ENCODE results near the gene DIDO1.

DNA sequence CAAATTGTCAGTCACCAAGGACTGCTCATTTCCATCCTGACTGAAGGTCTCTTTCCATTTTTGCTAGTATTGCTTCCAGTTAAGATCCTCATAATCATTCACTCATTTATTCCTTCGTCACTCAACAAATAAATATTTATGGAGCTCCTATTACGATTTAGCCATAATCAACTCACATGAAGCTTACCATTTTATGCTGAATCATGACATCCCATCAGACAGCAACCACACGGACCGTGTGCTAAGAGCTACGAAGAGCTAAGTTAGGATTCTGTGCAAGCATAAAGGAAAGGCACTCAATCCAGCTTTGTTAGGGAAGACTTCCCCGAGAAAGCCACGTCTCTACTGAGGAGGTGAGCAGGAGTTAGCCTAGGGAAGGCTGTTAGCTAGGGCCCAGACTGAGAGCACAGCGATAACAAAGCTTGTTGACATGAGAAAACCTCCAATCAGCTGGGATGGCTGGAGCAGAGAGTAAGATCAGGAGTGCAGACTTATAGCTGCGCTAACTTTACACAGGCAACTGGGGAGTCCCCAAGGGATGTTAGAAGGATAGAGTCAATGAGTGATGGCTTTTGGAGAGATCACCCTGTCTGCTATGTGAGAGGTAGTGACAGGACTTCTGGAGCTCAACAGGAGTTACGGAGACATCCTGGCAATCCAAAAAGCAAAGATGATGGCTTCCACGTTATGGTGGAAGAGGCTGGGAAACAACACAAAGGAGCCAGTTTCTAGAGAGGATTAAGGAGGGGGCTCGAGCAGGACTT is 9.1 kb upstream of the DIDO1 start:
- TF ChIP-seq CTCF (IDR thresholded peaks at IDR 0.05), result no peak
- no peak for TF ChIP-seq ZFX (IDR thresholded peaks at IDR 0.05; ENCODE audit: borderline replicate concordance)
